Measurements from ENCODE around the gene WNT11.

WNT11 gene

DNA sequence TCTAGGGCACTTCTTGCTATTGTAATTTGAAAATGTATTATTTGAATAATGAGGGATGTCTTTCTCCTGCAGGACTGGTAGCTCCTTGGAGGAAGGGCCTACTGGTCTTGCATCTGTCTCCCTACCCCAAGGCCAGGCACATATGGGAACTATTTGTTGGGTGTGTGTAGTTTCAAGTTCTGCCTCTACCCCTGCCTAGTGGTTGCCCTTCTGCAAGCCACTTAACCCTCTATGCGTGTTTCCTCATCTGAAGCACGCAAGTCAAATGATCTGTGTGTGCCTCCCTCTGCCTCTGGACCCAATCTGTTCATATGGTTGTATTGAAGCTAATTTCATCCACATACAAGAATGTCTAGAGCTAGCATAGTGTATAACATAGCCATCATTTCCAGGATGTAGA, 67.0 kb downstream of the WNT11 start:
- Mint-ChIP-seq H3K27ac (no peak overlapping the region), H3K4me3 (no peak overlapping the region), H3K4me1 (ENCODE audit: low read depth) (no peaks in the 10 kb centered on the region), H3K9me3 (no peaks in the 10 kb centered on the region), H3K27me3 (no peaks in the 10 kb centered on the region), H3K36me3 (ENCODE audit: low read depth) (peaks cover 10% of the 10 kb centered on the region)
